Measurements from ENCODE around the gene HHIPL1.

Gene HHIPL1

GRCh38 chr14:99700379-99700778, 55.5 kb downstream of the HHIPL1 start:
- Histone ChIP-seq H3K4me3 (replicated peaks; ENCODE audit: insufficient read depth, low read length) (no peak overlapping the region), H3K27me3 (ENCODE audit: insufficient read depth, poor library complexity, severe bottlenecking) (no peaks in the 10 kb centered on the region), H3K27ac (replicated peaks) (no peak overlapping the region)
- TF ChIP-seq POLR2AphosphoS5 (IDR thresholded peaks at IDR 0.05; ENCODE audit: low read depth) (no peak), SPI1 (IDR thresholded peaks at IDR 0.05; ENCODE audit: borderline replicate concordance, low read depth) (no peak), GABPA (IDR thresholded peaks at IDR 0.05; ENCODE audit: low read depth) (no peak), CTCF (IDR thresholded peaks at IDR 0.05; ENCODE audit: insufficient read depth, low read length) (no peak)
- TF ChIP-seq, protein P1, sequence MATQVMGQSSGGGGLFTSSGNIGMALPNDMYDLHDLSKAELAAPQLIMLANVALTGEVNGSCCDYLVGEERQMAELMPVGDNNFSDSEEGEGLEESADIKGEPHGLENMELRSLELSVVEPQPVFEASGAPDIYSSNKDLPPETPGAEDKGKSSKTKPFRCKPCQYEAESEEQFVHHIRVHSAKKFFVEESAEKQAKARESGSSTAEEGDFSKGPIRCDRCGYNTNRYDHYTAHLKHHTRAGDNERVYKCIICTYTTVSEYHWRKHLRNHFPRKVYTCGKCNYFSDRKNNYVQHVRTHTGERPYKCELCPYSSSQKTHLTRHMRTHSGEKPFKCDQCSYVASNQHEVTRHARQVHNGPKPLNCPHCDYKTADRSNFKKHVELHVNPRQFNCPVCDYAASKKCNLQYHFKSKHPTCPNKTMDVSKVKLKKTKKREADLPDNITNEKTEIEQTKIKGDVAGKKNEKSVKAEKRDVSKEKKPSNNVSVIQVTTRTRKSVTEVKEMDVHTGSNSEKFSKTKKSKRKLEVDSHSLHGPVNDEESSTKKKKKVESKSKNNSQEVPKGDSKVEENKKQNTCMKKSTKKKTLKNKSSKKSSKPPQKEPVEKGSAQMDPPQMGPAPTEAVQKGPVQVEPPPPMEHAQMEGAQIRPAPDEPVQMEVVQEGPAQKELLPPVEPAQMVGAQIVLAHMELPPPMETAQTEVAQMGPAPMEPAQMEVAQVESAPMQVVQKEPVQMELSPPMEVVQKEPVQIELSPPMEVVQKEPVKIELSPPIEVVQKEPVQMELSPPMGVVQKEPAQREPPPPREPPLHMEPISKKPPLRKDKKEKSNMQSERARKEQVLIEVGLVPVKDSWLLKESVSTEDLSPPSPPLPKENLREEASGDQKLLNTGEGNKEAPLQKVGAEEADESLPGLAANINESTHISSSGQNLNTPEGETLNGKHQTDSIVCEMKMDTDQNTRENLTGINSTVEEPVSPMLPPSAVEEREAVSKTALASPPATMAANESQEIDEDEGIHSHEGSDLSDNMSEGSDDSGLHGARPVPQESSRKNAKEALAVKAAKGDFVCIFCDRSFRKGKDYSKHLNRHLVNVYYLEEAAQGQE (IDR thresholded peaks at IDR 0.05; ENCODE audit: insufficient replicate concordance, low read depth): no peak
- DNase-seq (ENCODE audit: low read depth in 1 of 2, low spot score in 1 of 2): no peak

DNA sequence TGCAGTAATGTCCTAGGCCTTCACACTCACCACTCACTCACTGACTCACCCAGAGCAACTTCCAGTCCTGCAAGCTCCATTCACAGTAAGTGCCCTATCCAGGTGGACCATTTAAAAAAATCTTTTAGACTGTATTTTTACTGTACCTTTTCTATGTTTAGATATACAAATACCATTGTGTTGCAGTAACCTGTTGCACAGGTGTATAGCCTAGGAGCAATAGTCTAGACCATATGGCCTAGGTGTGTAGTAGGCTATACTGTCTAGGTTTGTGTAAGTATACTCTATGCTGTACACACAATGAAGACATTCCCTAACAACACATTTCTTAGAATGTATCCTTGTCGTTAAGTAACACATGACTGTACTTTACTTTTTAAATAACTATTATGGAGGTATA, 56.3 kb downstream of the HHIPL1 start:
- Histone ChIP-seq H3K4me3 (replicated peaks; ENCODE audit: insufficient read depth, low read length) (no peak overlapping the region), H3K27me3 (ENCODE audit: insufficient read depth, poor library complexity, severe bottlenecking) (no peaks in the 10 kb centered on the region), H3K27ac (replicated peaks) (no peak overlapping the region)
- DNase-seq (ENCODE audit: low read depth in 1 of 2, low spot score in 1 of 2): no peak
- TF ChIP-seq SPI1 (IDR thresholded peaks at IDR 0.05; ENCODE audit: borderline replicate concordance, low read depth) (no peak), POLR2AphosphoS5 (IDR thresholded peaks at IDR 0.05; ENCODE audit: low read depth) (no peak), CTCF (IDR thresholded peaks at IDR 0.05; ENCODE audit: insufficient read depth, low read length) (no peak), GABPA (IDR thresholded peaks at IDR 0.05; ENCODE audit: low read depth) (no peak)
- TF ChIP-seq, protein P1 (IDR thresholded peaks at IDR 0.05; ENCODE audit: insufficient replicate concordance, low read depth): no peak

- TF ChIP-seq, protein P1 (IDR thresholded peaks at IDR 0.05; ENCODE audit: insufficient replicate concordance, low read depth): no peak
- TF ChIP-seq GABPA (IDR thresholded peaks at IDR 0.05; ENCODE audit: low read depth): no peak
- no peak for TF ChIP-seq CTCF (IDR thresholded peaks at IDR 0.05; ENCODE audit: insufficient read depth, low read length)
- H3K27ac ChIP-seq (replicated peaks): no peak overlapping the region
- no peak overlapping the region for H3K4me3 ChIP-seq (replicated peaks; ENCODE audit: insufficient read depth, low read length)
- no peaks in the 10 kb centered on the region for H3K27me3 ChIP-seq (ENCODE audit: insufficient read depth, poor library complexity, severe bottlenecking)
- DNase-seq (ENCODE audit: low read depth in 1 of 2, low spot score in 1 of 2): no peak
These were observed 57.2 kb downstream of the HHIPL1 start for GRCh38 chr14:99702115-99702514.
